ENCODE data around the gene JAK2.

Gene JAK2

GRCh38 chr9:4983601-4984165 is 1.4 kb upstream of the JAK2 start:
- no peaks in the 10 kb centered on the region for H3K36me3 ChIP-seq (ENCODE audit: low read length)
- H3K9me3 ChIP-seq (ENCODE audit: insufficient read depth, low read length), result no peaks in the 10 kb centered on the region
- no peaks in the 10 kb centered on the region for H3K79me2 ChIP-seq (ENCODE audit: insufficient read depth, low read length)
- H3K27me3 ChIP-seq (ENCODE audit: low read length), result no peaks in the 10 kb centered on the region
- H3K4me3 ChIP-seq (ENCODE audit: insufficient read depth, low read length, poor library complexity, severe bottlenecking), result no peak overlapping the region
- H2AFZ ChIP-seq (ENCODE audit: low read depth, low read length, severe bottlenecking), result no peak overlapping the region
- no peaks in the 10 kb centered on the region for H4K20me1 ChIP-seq (ENCODE audit: low read depth, low read length)
- no peak overlapping the region for H3K27ac ChIP-seq (ENCODE audit: low read depth, low read length)
- H3K9me2 ChIP-seq (replicated peaks; ENCODE audit: insufficient read depth, low read length), result no peaks in the 10 kb centered on the region
- 0 out of 2 replicates have a peak, but pooled peaks cover 3% of the 10 kb centered on the region for H3F3A ChIP-seq (ENCODE audit: insufficient read depth)
- TF ChIP-seq EZH2phosphoT487 (conservative IDR thresholded peaks at IDR 0.05; ENCODE audit: low read length), result no peak
- no peak for TF ChIP-seq CTCF (IDR thresholded peaks at IDR 0.05; ENCODE audit: insufficient read depth, low read length, poor library complexity, severe bottlenecking)
- H3K9ac ChIP-seq (ENCODE audit: low read length), result no peak overlapping the region
- no peak overlapping the region for H3K4me2 ChIP-seq (ENCODE audit: low read depth, low read length, poor library complexity, severe bottlenecking)

GRCh38 chr9:4984171-4984620 is 876 bp upstream of the JAK2 start:
- Histone ChIP-seq H3K9me2 (replicated peaks; ENCODE audit: insufficient read depth, low read length) (no peaks in the 10 kb centered on the region), H3K4me2 (ENCODE audit: low read depth, low read length, poor library complexity, severe bottlenecking) (peak overlapping the region; percentile 70), H3F3A (ENCODE audit: insufficient read depth) (0 out of 2 replicates have a peak, but pooled peaks cover 3% of the 10 kb centered on the region), H3K27me3 (ENCODE audit: low read length) (no peaks in the 10 kb centered on the region), H4K20me1 (ENCODE audit: low read depth, low read length) (no peaks in the 10 kb centered on the region), H3K4me3 (ENCODE audit: insufficient read depth, low read length, poor library complexity, severe bottlenecking) (peak overlapping the region; percentile 57), H3K9ac (ENCODE audit: low read length) (peak overlapping the region; percentile 67), H3K79me2 (ENCODE audit: insufficient read depth, low read length) (no peaks in the 10 kb centered on the region), H2AFZ (ENCODE audit: low read depth, low read length, severe bottlenecking) (peak overlapping the region; percentile 84), H3K36me3 (ENCODE audit: low read length) (no peaks in the 10 kb centered on the region), H3K27ac (ENCODE audit: low read depth, low read length) (no peak overlapping the region), H3K9me3 (ENCODE audit: insufficient read depth, low read length) (no peaks in the 10 kb centered on the region)
- no peak for TF ChIP-seq CTCF (IDR thresholded peaks at IDR 0.05; ENCODE audit: insufficient read depth, low read length, poor library complexity, severe bottlenecking)
- no peak for TF ChIP-seq EZH2phosphoT487 (conservative IDR thresholded peaks at IDR 0.05; ENCODE audit: low read length)

GRCh38 chr9:4985386-4986266 is 554 bp downstream of the JAK2 start:
- no peaks in the 10 kb centered on the region for H4K20me1 ChIP-seq (ENCODE audit: low read depth, low read length)
- 0 out of 2 replicates have a peak, but pooled peaks cover 3% of the 10 kb centered on the region for H3F3A ChIP-seq (ENCODE audit: insufficient read depth)
- H3K79me2 ChIP-seq (ENCODE audit: insufficient read depth, low read length), result no peaks in the 10 kb centered on the region
- peak overlapping the region; percentile 67 for H3K9ac ChIP-seq (ENCODE audit: low read length)
- TF ChIP-seq CTCF (IDR thresholded peaks at IDR 0.05; ENCODE audit: insufficient read depth, low read length, poor library complexity, severe bottlenecking) (no peak), EZH2phosphoT487 (conservative IDR thresholded peaks at IDR 0.05; ENCODE audit: low read length) (no peak)
- H3K9me2 ChIP-seq (replicated peaks; ENCODE audit: insufficient read depth, low read length), result no peaks in the 10 kb centered on the region
- H3K27me3 ChIP-seq (ENCODE audit: low read length), result no peaks in the 10 kb centered on the region
- peak overlapping the region; percentile 84 for H2AFZ ChIP-seq (ENCODE audit: low read depth, low read length, severe bottlenecking)
- H3K27ac ChIP-seq (ENCODE audit: low read depth, low read length), result peak overlapping the region; percentile 50
- H3K9me3 ChIP-seq (ENCODE audit: insufficient read depth, low read length), result no peaks in the 10 kb centered on the region
- H3K4me2 ChIP-seq (ENCODE audit: low read depth, low read length, poor library complexity, severe bottlenecking), result peak overlapping the region; percentile 70
- H3K4me3 ChIP-seq (ENCODE audit: insufficient read depth, low read length, poor library complexity, severe bottlenecking), result peak overlapping the region; percentile 57
- no peaks in the 10 kb centered on the region for H3K36me3 ChIP-seq (ENCODE audit: low read length)
